Measurements from ENCODE around the gene PDLIM7. TPM values are rescaled to one million over a fixed set of nuclear protein-coding genes. Genes with fewer than 3 reads are reported as not detected.

Gene PDLIM7
- total RNA-seq, 1 donor = 91.4 TPM

GRCh38 chr5:177516601-177517568 lies 19.5 kb upstream of the PDLIM7 start, which contains the start of gene DDX41:
TSS of gene DDX41 (minus strand) at chr5:177516961. CDS start at chr5:177516945, 16 bp downstream.
- TF ChIP-seq CTCF (IDR thresholded peaks at IDR 0.05; ENCODE audit: insufficient read depth, low read length) = peak; percentile 5
- H3K4me3 ChIP-seq (ENCODE audit: low read depth, low read length) = peak within 1 kb of the TSS; percentile 99
- peak; percentile 99 for DNase-seq (ENCODE audit: low read depth)

DNA sequence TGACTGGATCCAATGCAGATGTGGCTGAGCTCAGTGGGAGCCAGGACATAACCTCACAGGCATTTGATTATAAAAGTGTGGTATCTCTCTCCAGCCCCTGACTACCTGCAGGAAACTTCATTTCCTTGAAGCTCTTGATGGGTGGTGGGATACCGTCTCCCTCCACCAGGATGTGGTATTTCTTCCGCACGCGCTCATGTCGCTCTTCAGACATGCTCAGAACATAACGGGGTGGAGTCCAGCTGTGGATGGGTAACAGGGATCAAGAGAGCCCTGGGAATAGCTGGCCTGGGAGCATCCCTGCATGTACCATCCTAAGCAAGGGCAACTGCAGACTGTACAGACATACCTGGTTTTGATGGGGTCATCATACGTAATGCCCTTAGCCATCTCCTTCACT lies 18.2 kb upstream of the PDLIM7 start:
- peak overlapping the region; percentile 99 for H3K4me3 ChIP-seq (ENCODE audit: low read depth, low read length)
- no peak for TF ChIP-seq CTCF (IDR thresholded peaks at IDR 0.05; ENCODE audit: insufficient read depth, low read length)
- no peak for DNase-seq (ENCODE audit: low read depth)

DNA sequence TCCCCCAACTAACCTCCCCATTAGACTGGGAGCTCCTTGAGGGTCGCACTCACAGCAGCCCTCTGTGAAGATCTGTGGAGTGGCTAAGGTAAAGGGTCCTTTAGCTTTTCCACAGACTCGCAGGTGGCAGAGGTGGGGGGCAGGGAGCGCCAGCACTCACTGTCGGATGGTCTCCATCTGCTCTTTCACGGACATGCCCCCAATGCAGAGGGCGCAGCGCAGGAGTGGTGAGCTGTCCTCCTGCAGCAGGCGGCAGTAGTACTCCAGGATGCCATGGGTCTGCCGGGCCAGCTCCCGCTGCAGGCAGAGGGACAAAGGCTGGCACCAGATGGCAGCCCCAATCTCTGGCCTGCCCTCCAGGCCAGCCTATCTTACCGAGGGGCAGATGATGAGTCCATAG lies 17.1 kb upstream of the PDLIM7 start:
- H3K4me3 ChIP-seq (ENCODE audit: low read depth, low read length) = no peak overlapping the region
- no peak for DNase-seq (ENCODE audit: low read depth)
- TF ChIP-seq CTCF (IDR thresholded peaks at IDR 0.05; ENCODE audit: insufficient read depth, low read length) = no peak

GRCh38 chr5:177513500-177513899 lies 16.1 kb upstream of the PDLIM7 start:
- TF ChIP-seq CTCF (IDR thresholded peaks at IDR 0.05; ENCODE audit: insufficient read depth, low read length) = no peak
- H3K4me3 ChIP-seq (ENCODE audit: low read depth, low read length) = no peak overlapping the region
- no peak for DNase-seq (ENCODE audit: low read depth)

DNA sequence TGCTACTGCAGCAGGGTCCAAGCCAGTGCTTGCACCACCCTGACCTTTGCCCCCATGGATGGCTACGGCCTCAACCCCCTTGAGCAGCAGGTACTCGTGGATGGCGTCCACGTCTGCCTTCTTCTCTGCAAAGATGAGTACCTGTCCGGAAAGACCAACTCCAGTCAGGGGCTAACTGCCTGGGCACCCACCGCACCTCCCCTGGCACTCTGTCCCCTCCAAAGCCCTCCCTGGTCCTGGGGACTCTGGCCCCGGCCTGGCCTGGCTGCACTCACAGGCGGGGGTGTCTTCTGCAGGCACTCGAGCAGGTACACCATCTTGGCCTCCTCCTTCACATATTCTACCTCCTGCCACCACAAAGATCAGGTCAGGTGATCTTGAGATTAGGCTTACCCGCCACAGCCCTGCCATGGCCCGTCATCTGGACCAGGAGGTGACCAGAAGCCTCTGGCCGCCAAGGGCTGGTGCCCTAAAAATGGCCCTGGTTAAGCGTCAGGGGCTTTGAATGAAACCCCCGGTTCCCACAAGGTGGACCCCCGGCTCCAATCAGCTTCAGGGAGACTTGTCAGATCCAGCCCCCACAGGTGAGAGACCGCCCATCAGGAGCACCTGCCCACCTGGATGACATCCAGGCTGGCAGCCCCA lies 15.5 kb upstream of the PDLIM7 start:
- DNase-seq (ENCODE audit: low read depth) = no peak
- H3K4me3 ChIP-seq (ENCODE audit: low read depth, low read length) = no peak overlapping the region
- TF ChIP-seq CTCF (IDR thresholded peaks at IDR 0.05; ENCODE audit: insufficient read depth, low read length) = no peak

DNA sequence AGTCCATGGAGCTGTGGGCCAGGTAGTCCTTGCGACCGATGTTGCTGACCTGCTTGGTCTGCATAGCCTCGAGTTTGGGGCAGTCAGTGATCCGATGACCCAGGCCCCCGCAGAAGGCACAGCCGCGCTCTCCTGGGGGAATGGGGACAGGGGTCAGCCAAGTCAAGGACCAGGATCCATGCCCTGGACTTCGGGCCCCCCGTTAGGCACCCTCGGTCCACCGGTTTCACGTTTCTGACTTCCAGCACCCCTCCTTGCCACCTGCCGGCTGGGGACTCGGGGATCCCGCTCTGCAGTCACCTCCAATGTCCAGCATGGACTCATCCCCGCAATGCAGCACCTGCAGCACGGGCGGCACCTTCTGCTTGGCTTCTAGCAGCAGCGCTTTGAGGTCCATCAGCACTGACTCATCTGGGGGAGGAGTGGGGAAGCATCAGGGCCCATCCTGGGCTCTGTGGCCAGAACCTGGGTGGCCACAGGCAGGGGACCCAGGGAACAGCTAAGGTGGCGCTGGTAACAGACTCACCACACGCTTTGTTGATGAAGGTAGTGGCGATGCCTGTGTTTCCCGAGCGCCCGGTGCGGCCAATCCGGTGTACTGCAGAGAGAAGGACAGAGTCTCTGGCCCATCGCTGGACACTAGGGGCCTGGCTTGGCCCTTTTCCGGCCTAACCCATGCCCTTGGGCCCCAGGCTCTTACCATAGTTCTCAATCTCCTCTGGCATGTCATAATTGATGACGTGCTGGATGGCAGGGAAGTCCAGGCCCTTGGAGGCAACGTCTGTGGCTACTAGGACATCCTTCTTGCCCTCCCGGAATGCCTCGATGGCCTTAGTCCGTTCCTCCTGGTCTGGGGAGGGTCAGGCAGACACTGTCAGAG lies 14.6 kb upstream of the PDLIM7 start:
- TF ChIP-seq CTCF (IDR thresholded peaks at IDR 0.05; ENCODE audit: insufficient read depth, low read length) = no peak
- no peak overlapping the region for H3K4me3 ChIP-seq (ENCODE audit: low read depth, low read length)
- DNase-seq (ENCODE audit: low read depth) = no peak
